Lower leg skin (tissue), 4 donors: ENCODE measurements around the gene EPHA1. TPM values are rescaled to one million over a fixed set of nuclear protein-coding genes. Genes with fewer than 3 reads are reported as not detected.

Experiments used
- DNase-seq, 2 donors: peaks; one replicate each; pipeline ENCODE4 v3.0.0-alpha.2; 2019; ENCODE audit warnings: low spot score in 2 of 2
- H3K4me3 ChIP-seq: fragments of 200-600 bp; sonication (generic); 2 replicates; pipeline ENCODE4 v1.5.1; 2017; ENCODE audit warnings: mild to moderate bottlenecking, low read depth; ENCODE audit not compliant: poor library complexity, severe bottlenecking
- POLR2A ChIP-seq, 2 donors: fragments of 450-650 bp; IDR thresholded peaks; one replicate each; pipeline ENCODE4 v1.6.1; 2016 to 2017; ENCODE audit warnings: antibody characterized with exemption in 2 of 2, mild to moderate bottlenecking in 1 of 2, moderate library complexity in 1 of 2
- WGBS, 2 donors: methylation state at CpG; one replicate each; pipeline ENCODE4 v1.1.5; 2018; 5-methylcytosine and 5-hydroxymethylcytosine counted together
- intact Hi-C: fragments of 100-400 bp; cut with DNase I; formaldehyde crosslinking; loops from one replicate; pipeline ENCODE4 v1.15.0; 2023; ENCODE audit warnings: low total_unique reads
- total RNA-seq, 4 donors: library from RNA; depleted of rRNA; stranded (reverse); fragments of >200 nt; gene quantifications; one replicate each; pipeline ENCODE4 v1.1.0, GENCODE V29; 2016
- TF ChIP-seq, protein P1 (sequence below), 3 donors: fragments of 450-650 bp; IDR thresholded peaks; one replicate each; pipeline ENCODE4 v1.5.1; 2016; ENCODE audit warnings: antibody characterized with exemption in 3 of 3, mild to moderate bottlenecking in 3 of 3, moderate library complexity in 2 of 3

EPHA1 gene
- total RNA-seq, 4 donors from 2014 or later = 51.7 to 94.5 (median 64.2) TPM

DNA sequence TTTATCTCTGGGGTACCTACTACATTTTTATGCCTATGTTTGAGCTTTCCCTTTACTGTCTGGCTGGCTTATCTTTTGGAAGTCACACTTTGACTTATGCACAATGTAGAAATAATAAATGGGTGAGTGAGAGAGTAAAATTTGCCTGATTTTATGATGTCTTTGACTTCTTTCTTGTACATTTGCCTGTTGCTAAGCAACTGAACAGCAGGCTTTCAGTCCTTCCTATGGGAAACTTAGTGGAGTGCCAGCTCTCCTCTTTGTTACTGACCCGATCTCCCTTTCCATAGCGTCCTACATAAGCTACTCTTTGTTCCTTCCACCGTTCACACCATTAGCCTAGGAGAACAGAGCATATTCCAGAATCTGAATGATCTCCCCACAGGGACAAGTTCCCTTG lies 38.8 kb upstream of the EPHA1 start:
- intact Hi-C loops = no loop called here
- no peak overlapping the region for H3K4me3 ChIP-seq
- 78 to 85% methylated on average over 3 of the region's 3 CpGs for WGBS, 2 donors
- no peak for DNase-seq
- TF ChIP-seq, protein P1, sequence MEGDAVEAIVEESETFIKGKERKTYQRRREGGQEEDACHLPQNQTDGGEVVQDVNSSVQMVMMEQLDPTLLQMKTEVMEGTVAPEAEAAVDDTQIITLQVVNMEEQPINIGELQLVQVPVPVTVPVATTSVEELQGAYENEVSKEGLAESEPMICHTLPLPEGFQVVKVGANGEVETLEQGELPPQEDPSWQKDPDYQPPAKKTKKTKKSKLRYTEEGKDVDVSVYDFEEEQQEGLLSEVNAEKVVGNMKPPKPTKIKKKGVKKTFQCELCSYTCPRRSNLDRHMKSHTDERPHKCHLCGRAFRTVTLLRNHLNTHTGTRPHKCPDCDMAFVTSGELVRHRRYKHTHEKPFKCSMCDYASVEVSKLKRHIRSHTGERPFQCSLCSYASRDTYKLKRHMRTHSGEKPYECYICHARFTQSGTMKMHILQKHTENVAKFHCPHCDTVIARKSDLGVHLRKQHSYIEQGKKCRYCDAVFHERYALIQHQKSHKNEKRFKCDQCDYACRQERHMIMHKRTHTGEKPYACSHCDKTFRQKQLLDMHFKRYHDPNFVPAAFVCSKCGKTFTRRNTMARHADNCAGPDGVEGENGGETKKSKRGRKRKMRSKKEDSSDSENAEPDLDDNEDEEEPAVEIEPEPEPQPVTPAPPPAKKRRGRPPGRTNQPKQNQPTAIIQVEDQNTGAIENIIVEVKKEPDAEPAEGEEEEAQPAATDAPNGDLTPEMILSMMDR (IDR thresholded peaks at IDR 0.05) = no peak
- no peak for TF ChIP-seq POLR2A (IDR thresholded peaks at IDR 0.05)

DNA sequence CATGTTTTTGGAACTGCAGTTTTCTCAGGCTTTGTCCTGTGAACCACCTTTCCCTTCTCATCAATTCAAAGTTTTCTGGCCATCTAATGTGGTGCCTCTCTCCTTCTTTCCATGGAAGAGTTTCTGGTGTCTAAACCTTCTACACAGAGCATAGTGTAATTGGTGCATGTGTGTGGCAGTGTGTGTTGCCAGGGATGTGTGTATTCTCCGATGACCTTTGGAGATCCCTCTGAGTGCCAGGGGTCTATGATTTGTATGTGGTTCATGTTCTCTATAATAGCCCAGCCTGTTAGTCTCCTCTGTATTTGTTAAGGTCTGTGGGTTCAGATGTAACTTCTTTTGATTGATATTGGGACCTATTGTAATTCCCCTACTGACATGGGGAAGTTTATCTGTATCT lies 36.1 kb upstream of the EPHA1 start:
- DNase-seq = no peak
- H3K4me3 ChIP-seq = no peak overlapping the region
- WGBS, 2 donors = 100% methylated on average over 1 of the region's 1 CpG
- no peak for TF ChIP-seq POLR2A (IDR thresholded peaks at IDR 0.05)
- TF ChIP-seq, protein P1 (IDR thresholded peaks at IDR 0.05) = no peak
- intact Hi-C loops = no loop called here

DNA sequence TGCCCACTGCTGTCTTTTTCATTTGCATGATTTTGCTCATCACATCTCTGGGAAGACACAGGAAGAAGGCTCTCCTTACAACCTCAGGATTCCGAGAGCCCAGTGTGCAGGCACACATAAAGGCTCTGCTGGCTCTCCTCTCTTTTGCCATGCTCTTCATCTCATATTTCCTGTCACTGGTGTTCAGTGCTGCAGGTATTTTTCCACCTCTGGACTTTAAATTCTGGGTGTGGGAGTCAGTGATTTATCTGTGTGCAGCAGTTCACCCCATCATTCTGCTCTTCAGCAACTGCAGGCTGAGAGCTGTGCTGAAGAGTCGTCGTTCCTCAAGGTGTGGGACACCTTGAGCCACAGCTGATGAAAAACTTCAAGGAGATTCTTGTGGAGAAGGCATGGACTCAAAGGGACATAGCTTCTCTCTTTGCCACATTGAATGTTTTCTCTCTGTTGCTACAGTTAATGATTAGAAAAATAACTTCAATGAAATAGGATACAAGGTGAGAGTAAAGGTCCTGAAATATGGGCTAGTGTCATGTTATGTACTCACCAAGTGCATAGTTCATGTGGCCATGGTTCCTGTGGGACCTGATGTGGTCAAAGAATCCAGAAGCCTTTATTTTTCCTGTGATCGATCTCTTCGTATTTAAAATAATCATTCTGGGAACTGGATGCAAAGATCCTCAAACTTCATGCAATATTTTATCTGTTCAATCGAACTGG lies 35.6 kb upstream of the EPHA1 start:
- DNase-seq = no peak
- intact Hi-C loops = no loop called here
- no peak overlapping the region for H3K4me3 ChIP-seq
- 93 to 96% methylated on average over 6 of the region's 6 CpGs for WGBS, 2 donors
- TF ChIP-seq POLR2A (IDR thresholded peaks at IDR 0.05) = no peak
- TF ChIP-seq, protein P1 (IDR thresholded peaks at IDR 0.05) = no peak

DNA sequence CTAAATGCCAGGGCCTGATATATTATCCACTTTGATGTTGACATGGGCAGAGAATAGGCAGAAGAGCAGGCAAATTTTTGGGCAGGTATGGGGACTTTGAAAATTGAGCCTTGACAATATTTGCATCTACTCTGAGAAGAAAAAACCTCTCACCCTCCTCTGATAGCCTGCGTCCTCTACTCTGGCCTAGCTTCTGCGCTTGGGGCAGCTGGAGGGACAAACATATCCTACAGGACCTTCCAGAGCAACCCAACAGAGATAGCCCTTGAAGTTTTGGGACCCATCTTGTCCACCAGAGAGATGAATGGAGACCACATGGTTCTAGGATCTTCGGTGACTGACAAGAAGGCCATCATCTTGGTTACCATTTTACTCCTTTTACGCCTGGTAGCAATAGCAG lies 34.5 kb upstream of the EPHA1 start, which contains the start of gene TAS2R60:
TSS of gene TAS2R60 (plus strand) at position 301 of the 400 bp plus-strand sequence. CDS start at position 301, 0 bp downstream.
- DNase-seq = no peak
- 96 to 98% methylated on average over 4 of the region's 4 CpGs for WGBS, 2 donors
- H3K4me3 ChIP-seq = no peak within 1 kb of the TSS
- intact Hi-C loops = no loop called here
- TF ChIP-seq, protein P1 (IDR thresholded peaks at IDR 0.05) = no peak
- no peak for TF ChIP-seq POLR2A (IDR thresholded peaks at IDR 0.05)

DNA sequence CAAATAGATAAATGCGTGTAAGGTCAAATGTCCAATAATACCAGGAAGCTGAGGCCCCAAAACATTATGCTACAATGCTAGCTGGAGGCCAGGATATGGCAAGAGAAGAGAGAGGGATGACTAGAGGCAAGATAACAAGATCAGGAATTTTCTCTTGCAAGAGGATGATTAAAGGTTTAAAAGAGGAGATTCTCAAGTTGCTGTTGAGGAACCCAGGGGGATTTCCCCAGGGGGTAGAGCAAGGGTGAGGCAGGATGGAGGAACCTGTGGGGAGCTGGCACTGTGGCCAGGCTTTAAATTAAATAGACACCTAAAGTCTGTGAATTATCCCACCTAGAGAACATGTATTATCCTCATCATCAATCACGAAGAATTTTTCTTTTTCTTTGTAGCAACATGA lies 31.2 kb upstream of the EPHA1 start:
- WGBS, 2 donors = 83 to 87% methylated on average over 2 of the region's 2 CpGs
- no peak overlapping the region for H3K4me3 ChIP-seq
- intact Hi-C loops = no loop called here
- DNase-seq = no peak
- no peak for TF ChIP-seq POLR2A (IDR thresholded peaks at IDR 0.05)
- TF ChIP-seq, protein P1 (IDR thresholded peaks at IDR 0.05) = no peak

DNA sequence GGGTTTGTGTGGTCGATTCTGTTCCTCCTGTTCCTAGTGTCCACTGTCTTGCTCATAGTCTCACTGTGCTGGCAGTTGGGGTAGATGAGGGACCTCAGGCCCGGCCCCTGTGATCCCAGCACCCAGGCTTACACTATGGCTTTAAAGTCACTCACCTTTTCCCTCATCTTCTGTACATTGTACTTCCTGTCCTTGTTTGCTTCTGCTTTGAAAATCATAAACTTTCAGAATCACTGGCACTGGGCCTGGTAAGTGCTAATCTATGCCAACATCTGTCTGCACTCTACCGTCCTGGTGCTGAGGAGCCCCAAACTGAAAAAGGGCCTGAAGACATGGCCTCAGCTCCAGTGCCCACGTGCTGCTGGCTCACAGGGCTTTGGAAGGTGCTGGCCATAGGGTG lies 28.9 kb upstream of the EPHA1 start:
- no peak overlapping the region for H3K4me3 ChIP-seq
- intact Hi-C loops = no loop called here
- DNase-seq = no peak
- 47 to 53% methylated on average over 4 of the region's 4 CpGs for WGBS, 2 donors
- no peak for TF ChIP-seq POLR2A (IDR thresholded peaks at IDR 0.05)
- TF ChIP-seq, protein P1 (IDR thresholded peaks at IDR 0.05) = no peak
